Lower leg skin (tissue), 4 donors: ENCODE data around the gene UNKL. TPM values are rescaled to one million over a fixed set of nuclear protein-coding genes. Genes with fewer than 3 reads are reported as not detected.

Source experiments
- DNase-seq, 2 donors: peaks; one replicate each; pipeline ENCODE4 v3.0.0-alpha.2; 2019; ENCODE audit warnings: low spot score in 2 of 2
- H3K4me3 ChIP-seq: fragments of 200-600 bp; sonication (generic); 2 replicates; pipeline ENCODE4 v1.5.1; 2017; ENCODE audit warnings: mild to moderate bottlenecking, low read depth; ENCODE audit not compliant: poor library complexity, severe bottlenecking
- POLR2A ChIP-seq, 2 donors: fragments of 450-650 bp; IDR thresholded peaks; one replicate each; pipeline ENCODE4 v1.6.1; 2016 to 2017; ENCODE audit warnings: antibody characterized with exemption in 2 of 2, mild to moderate bottlenecking in 1 of 2, moderate library complexity in 1 of 2
- WGBS, 2 donors: methylation state at CpG; one replicate each; pipeline ENCODE4 v1.1.5; 2018; 5-methylcytosine and 5-hydroxymethylcytosine counted together
- intact Hi-C: fragments of 100-400 bp; cut with DNase I; formaldehyde crosslinking; loops from one replicate; pipeline ENCODE4 v1.15.0; 2023; ENCODE audit warnings: low total_unique reads
- total RNA-seq, 4 donors: library from RNA; depleted of rRNA; stranded (reverse); fragments of >200 nt; gene quantifications; one replicate each; pipeline ENCODE4 v1.1.0, GENCODE V29; 2016
- TF ChIP-seq, protein P1 (sequence below), 3 donors: fragments of 450-650 bp; IDR thresholded peaks; one replicate each; pipeline ENCODE4 v1.5.1; 2016; ENCODE audit warnings: antibody characterized with exemption in 3 of 3, mild to moderate bottlenecking in 3 of 3, moderate library complexity in 2 of 3

UNKL gene
- total RNA-seq, 4 donors from 2014 or later, result 25.7 to 63.4 (median 36.6) TPM

DNA sequence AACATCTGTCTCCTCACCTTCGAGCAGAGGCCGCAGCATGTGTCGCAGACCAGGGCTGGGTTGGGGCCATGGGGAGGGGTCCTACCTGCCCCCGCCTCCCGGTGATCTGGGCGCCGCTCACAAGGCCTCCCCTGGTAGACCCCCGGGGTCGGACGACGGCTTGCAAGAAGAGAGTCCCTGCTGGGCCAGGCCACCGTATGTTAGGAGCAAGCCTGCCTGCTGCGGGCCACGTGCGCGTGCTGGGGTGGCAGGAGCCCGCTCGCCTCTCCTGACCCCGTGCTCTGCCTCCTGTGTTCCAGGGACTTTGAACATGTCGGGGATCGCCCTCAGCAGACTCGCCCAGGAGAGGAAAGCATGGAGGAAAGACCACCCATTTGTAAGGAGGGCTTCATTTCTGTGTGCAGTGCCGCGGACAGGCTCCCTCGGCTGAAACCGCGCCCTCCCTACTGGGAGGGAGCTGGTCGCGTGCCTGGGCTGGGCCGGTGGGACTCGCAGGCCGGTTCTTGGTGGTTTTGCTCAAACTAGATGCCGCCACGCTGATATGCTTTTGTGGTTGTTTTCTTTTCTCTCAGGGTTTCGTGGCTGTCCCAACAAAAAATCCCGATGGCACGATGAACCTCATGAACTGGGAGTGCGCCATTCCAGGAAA is 100.7 kb downstream of the UNKL start:
- WGBS, 2 donors, result 82 to 85% methylated on average over 37 to 38 of the region's 38 CpGs
- H3K4me3 ChIP-seq, result no peak overlapping the region
- intact Hi-C loops, result no loop called here
- no peak for TF ChIP-seq POLR2A (IDR thresholded peaks at IDR 0.05)
- TF ChIP-seq, protein P1, sequence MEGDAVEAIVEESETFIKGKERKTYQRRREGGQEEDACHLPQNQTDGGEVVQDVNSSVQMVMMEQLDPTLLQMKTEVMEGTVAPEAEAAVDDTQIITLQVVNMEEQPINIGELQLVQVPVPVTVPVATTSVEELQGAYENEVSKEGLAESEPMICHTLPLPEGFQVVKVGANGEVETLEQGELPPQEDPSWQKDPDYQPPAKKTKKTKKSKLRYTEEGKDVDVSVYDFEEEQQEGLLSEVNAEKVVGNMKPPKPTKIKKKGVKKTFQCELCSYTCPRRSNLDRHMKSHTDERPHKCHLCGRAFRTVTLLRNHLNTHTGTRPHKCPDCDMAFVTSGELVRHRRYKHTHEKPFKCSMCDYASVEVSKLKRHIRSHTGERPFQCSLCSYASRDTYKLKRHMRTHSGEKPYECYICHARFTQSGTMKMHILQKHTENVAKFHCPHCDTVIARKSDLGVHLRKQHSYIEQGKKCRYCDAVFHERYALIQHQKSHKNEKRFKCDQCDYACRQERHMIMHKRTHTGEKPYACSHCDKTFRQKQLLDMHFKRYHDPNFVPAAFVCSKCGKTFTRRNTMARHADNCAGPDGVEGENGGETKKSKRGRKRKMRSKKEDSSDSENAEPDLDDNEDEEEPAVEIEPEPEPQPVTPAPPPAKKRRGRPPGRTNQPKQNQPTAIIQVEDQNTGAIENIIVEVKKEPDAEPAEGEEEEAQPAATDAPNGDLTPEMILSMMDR (IDR thresholded peaks at IDR 0.05), result no peak
- DNase-seq, result no peak

Other genes starting within 250 kb of the UNKL start
- 1 to 10 TPM in 2 of 4 donors, under 1 TPM in 1, not detected in 1; 0.32 to 1.5 (median 1.1) TPM for gene TPSG1, start 189.4 kb downstream of the UNKL start, total RNA-seq
- 100 to 1,000 TPM in 1 of 4 donors, 10 to 100 TPM in 3; 10.5 to 158 (median 40.1) TPM for gene TPSB2, start 184.5 kb downstream of the UNKL start, total RNA-seq
- gene TPSAB1, start 174.0 kb downstream of the UNKL start, total RNA-seq, result 10 to 100 TPM; 16.4 to 93.5 (median 29.8) TPM
- 1 to 10 TPM in 3 of 4 donors, under 1 TPM in 1; 0.93 to 7.1 (median 2.4) TPM for gene TPSD1, start 158.6 kb downstream of the UNKL start, total RNA-seq
- 100 to 1,000 TPM in 1 of 4 donors, 10 to 100 TPM in 3; 42.1 to 138 (median 47.4) TPM for gene UBE2I, start 105.1 kb downstream of the UNKL start, total RNA-seq
- gene BAIAP3, start 81.1 kb downstream of the UNKL start, total RNA-seq, result 1 to 10 TPM; 1.5 to 5.4 (median 2.4) TPM
- gene TSR3, start 62.8 kb downstream of the UNKL start, total RNA-seq, result 100 to 1,000 TPM in 1 of 4 donors, 10 to 100 TPM in 3; 76.8 to 106 (median 90.5) TPM
- gene GNPTG, start 62.8 kb downstream of the UNKL start, total RNA-seq, result 10 to 100 TPM; 46.5 to 65.7 (median 60.0) TPM
- gene UQCC4, start 6.0 kb upstream of the UNKL start, total RNA-seq, result 10 to 100 TPM; 17.5 to 28.9 (median 21.7) TPM
- not detected for gene PERCC1, start 16.4 kb upstream of the UNKL start, total RNA-seq
- under 1 TPM in 3 of 4 donors, not detected in 1; 0.49 to 0.61 (median 0.52) TPM for gene CCDC154, start 29.9 kb upstream of the UNKL start, total RNA-seq
- 100 to 1,000 TPM in 1 of 4 donors, 10 to 100 TPM in 3; 46.3 to 140 (median 72.4) TPM for gene CLCN7, start 60.3 kb upstream of the UNKL start, total RNA-seq
- gene PTX4, start 74.2 kb upstream of the UNKL start, total RNA-seq, result not detected
- 10 to 100 TPM; 23.1 to 40.0 (median 34.1) TPM for gene TELO2, start 78.7 kb upstream of the UNKL start, total RNA-seq
- 10 to 100 TPM; 13.7 to 26.0 (median 26.0) TPM for gene TMEM204, start 119.0 kb upstream of the UNKL start, total RNA-seq
- 10 to 100 TPM; 12.5 to 24.7 (median 16.2) TPM for gene IFT140, start 197.4 kb upstream of the UNKL start, total RNA-seq
- 10 to 100 TPM; 14.2 to 29.6 (median 19.3) TPM for gene CRAMP1, start 197.7 kb upstream of the UNKL start, total RNA-seq